ENCODE results near the gene COPS7A.

DNA sequence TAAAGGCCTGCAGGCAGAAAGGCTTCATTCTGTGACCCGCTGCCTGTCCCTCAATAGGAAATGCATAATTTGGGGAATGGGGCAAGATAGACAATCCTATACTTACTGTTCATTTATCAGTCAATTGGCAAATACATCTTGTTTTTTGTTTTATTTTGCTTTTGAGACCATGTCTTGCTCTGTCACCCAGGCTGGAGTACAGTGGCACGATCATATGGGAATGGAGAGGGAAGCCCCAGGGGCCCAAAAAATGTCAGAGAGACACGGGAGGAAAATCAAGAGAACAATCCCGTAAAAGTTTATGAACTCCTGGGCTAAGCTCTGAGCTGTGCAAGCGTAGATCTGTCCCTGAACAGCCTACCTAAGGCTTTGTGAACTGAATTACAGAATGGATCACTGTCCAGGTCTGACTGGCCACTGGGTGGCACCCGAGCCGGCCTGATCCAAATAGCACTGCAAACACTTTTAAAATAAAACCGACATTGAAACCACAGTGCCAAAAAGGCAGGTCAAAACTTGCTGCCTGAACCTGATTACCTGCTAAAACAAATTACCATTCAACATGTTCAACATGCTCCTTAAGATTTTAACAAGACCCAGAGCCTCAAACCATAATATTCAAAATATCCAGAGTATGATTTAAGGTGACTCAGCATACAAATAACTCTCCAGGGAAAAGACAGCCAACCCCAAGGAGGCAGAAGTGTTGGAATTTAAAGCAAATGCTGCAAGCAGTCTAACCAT, 11.8 kb downstream of the COPS7A start:
- TF ChIP-seq CTCF (conservative IDR thresholded peaks at IDR 0.05; ENCODE audit: low read depth in 2 of 2) (peak; percentile 71 to 72), NANOG (IDR thresholded peaks at IDR 0.05; ENCODE audit: borderline replicate concordance) (no peak), POLR2AphosphoS5 (IDR thresholded peaks at IDR 0.05; ENCODE audit: low read depth) (no peak), EZH2 (IDR thresholded peaks at IDR 0.05; ENCODE audit: low read depth, unreplicated experiment) (no peak), JUNB (IDR thresholded peaks at IDR 0.05; ENCODE audit: unreplicated experiment) (no peak), EZH2phosphoT487 (IDR thresholded peaks at IDR 0.05; ENCODE audit: unreplicated experiment) (no peak)
- TF ChIP-seq, protein P1, sequence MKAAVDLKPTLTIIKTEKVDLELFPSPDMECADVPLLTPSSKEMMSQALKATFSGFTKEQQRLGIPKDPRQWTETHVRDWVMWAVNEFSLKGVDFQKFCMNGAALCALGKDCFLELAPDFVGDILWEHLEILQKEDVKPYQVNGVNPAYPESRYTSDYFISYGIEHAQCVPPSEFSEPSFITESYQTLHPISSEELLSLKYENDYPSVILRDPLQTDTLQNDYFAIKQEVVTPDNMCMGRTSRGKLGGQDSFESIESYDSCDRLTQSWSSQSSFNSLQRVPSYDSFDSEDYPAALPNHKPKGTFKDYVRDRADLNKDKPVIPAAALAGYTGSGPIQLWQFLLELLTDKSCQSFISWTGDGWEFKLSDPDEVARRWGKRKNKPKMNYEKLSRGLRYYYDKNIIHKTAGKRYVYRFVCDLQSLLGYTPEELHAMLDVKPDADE (IDR thresholded peaks at IDR 0.05), result no peak
